Mesothelial cell of epicardium (in vitro differentiated cells): ENCODE measurements around the gene DUXA. TPM values are rescaled to one million over a fixed set of nuclear protein-coding genes. Genes with fewer than 3 reads are reported as not detected.
"Not testable (repeated sequence)": the region's sequence is repeated elsewhere in the genome, so short reads cannot be mapped to it uniquely, and the experiment has no call there.

Source experiments
- DNase-seq, 2 experiments: peaks; one replicate each; pipeline ENCODE4 v3.0.0; 2021; ENCODE audit warnings: low spot score in 2 of 2; ENCODE audit not compliant: unreplicated experiment in 2 of 2
- H3K27ac Mint-ChIP-seq: 2 replicates; pipeline ENCODE4 v1.8.0; 2021; ENCODE audit warnings: mixed read lengths
- H3K27me3 Mint-ChIP-seq: 2 replicates; pipeline ENCODE4 v1.8.0; 2021; ENCODE audit warnings: low read depth, mixed read lengths
- H3K36me3 Mint-ChIP-seq: 2 replicates; pipeline ENCODE4 v1.8.0; 2021; ENCODE audit warnings: mixed read lengths
- H3K4me1 Mint-ChIP-seq: 2 replicates; pipeline ENCODE4 v1.8.0; 2021; ENCODE audit warnings: mixed read lengths
- H3K4me3 Mint-ChIP-seq: 2 replicates; pipeline ENCODE4 v1.8.0; 2021; ENCODE audit warnings: mild to moderate bottlenecking, moderate library complexity, mixed read lengths
- H3K9me3 Mint-ChIP-seq: 2 replicates; pipeline ENCODE4 v1.8.0; 2021; ENCODE audit warnings: mixed read lengths
- CTCF ChIP-seq: fragments of 200-600 bp; sonication (generic); IDR thresholded peaks from one replicate; pipeline ENCODE4 v1.5.0; 2021; ENCODE audit warnings: antibody characterized with exemption; ENCODE audit not compliant: unreplicated experiment
- total RNA-seq: library from RNA; stranded (reverse); gene quantifications from 3 replicates; pipeline ENCODE4 v1.2.1, GENCODE V29; 2021

The DUXA gene
- total RNA-seq, 1 donor from 2014 or later = not detected

GRCh38 chr19:57161985-57162539, 5.2 kb downstream of the DUXA start:
- Mint-ChIP-seq H3K36me3 (peaks cover 6% of the 10 kb centered on the region), H3K4me3 (no peak overlapping the region), H3K4me1 (no peaks in the 10 kb centered on the region), H3K27me3 (no peaks in the 10 kb centered on the region), H3K9me3 (peaks cover 49% of the 10 kb centered on the region), H3K27ac (no peak overlapping the region)
- no peak for DNase-seq
- no peak for TF ChIP-seq CTCF

- Mint-ChIP-seq H3K4me1 (no peaks in the 10 kb centered on the region), H3K4me3 (no peak overlapping the region), H3K36me3 (peaks cover 2% of the 10 kb centered on the region), H3K9me3 (peaks cover 53% of the 10 kb centered on the region), H3K27ac (no peak overlapping the region), H3K27me3 (no peaks in the 10 kb centered on the region)
- DNase-seq = no peak
- no peak for TF ChIP-seq CTCF
Observed at GRCh38 chr19:57152921-57153320, 14.4 kb downstream of the DUXA start.

- no peaks in the 10 kb centered on the region for H3K4me1 Mint-ChIP-seq
- no peak overlapping the region for H3K4me3 Mint-ChIP-seq
- no peak for TF ChIP-seq CTCF
- H3K36me3 Mint-ChIP-seq = peaks cover 4% of the 10 kb centered on the region
- DNase-seq = no peak
- H3K27ac Mint-ChIP-seq = no peak overlapping the region
- H3K9me3 Mint-ChIP-seq = peaks cover 41% of the 10 kb centered on the region
- H3K27me3 Mint-ChIP-seq = no peaks in the 10 kb centered on the region
Observed at GRCh38 chr19:57141699-57142098, 25.6 kb downstream of the DUXA start.

GRCh38 chr19:57135797-57136196, 31.5 kb downstream of the DUXA start:
- H3K4me1 Mint-ChIP-seq = no peaks in the 10 kb centered on the region
- H3K27ac Mint-ChIP-seq = no peak overlapping the region
- H3K4me3 Mint-ChIP-seq = no peak overlapping the region
- peaks cover 52% of the 10 kb centered on the region for H3K9me3 Mint-ChIP-seq
- no peak for DNase-seq
- no peaks in the 10 kb centered on the region for H3K27me3 Mint-ChIP-seq
- no peak for TF ChIP-seq CTCF
- H3K36me3 Mint-ChIP-seq = peaks cover 4% of the 10 kb centered on the region

- DNase-seq, H3K27ac Mint-ChIP-seq, H3K4me3 Mint-ChIP-seq, H3K4me1 Mint-ChIP-seq, H3K36me3 Mint-ChIP-seq, H3K27me3 Mint-ChIP-seq: not testable (repeated sequence)
- peaks cover 75% of the 10 kb centered on the region for H3K9me3 Mint-ChIP-seq
Observed at GRCh38 chr19:57127403-57127802, 39.9 kb downstream of the DUXA start.

- Mint-ChIP-seq H3K4me1 (no peaks in the 10 kb centered on the region), H3K9me3 (peaks cover 51% of the 10 kb centered on the region)
Observed at GRCh38 chr19:57123882-57124281, 43.4 kb downstream of the DUXA start.

More at GRCh38 chr19:57123882-57124281, 43.4 kb downstream of the DUXA start:
- H3K36me3 Mint-ChIP-seq = peaks cover 1% of the 10 kb centered on the region
- H3K27me3 Mint-ChIP-seq = no peaks in the 10 kb centered on the region
- TF ChIP-seq CTCF = no peak
- no peak overlapping the region for H3K27ac Mint-ChIP-seq
- DNase-seq = no peak
- no peak overlapping the region for H3K4me3 Mint-ChIP-seq
